GM19240 (cell line): ENCODE measurements around the gene KLK6.
A peak's percentile ranks its signal among the peaks of the same experiment; 100 is the strongest.

Experiments used
- DNase-seq: peaks from one replicate; pipeline ENCODE4 v3.0.0; 2011; ENCODE audit warnings: low spot score; ENCODE audit not compliant: insufficient read length

KLK6 gene

GRCh38 chr19:50911206-50912101, 57.9 kb downstream of the KLK6 start, which contains the start of gene KLK4:
Gene KLK4 (minus strand): TSS chr19:50911395. CDS start chr19:50910738, 657 bp downstream.
- no peak for DNase-seq

- no peak for DNase-seq
Observed at GRCh38 chr19:50910722-50911121, 58.7 kb downstream of the KLK6 start.

- peak; percentile 45 for DNase-seq
Observed at GRCh38 chr19:50909240-50910070, 59.9 kb downstream of the KLK6 start.
